ENCODE measurements around the gene SGPL1.

- TF ChIP-seq CTCF (IDR thresholded peaks at IDR 0.05) (no peak), POLR2A (IDR thresholded peaks at IDR 0.05) (no peak)
Observed at GRCh38 chr10:70780772-70781171, 35.0 kb upstream of the SGPL1 start.
